H54 (cell line): ENCODE measurements around the gene SHBG.

Source experiments
- DNase-seq: peaks from one replicate; pipeline ENCODE4 v3.0.0; 2011; ENCODE audit warnings: low spot score, mixed read lengths; ENCODE audit not compliant: insufficient read length
- FAIRE-seq: peaks from 3 replicates; lab custom pipeline; 2011; peaks lifted over from hg19 to GRCh38; lab: Jason Lieb, UNC
- POLR2A ChIP-seq: IDR thresholded peaks from 2 replicates; pipeline ENCODE4 v1.6.1; 2011; ENCODE audit warnings: low read depth, mild to moderate bottlenecking, low read length

The SHBG gene, protein sequence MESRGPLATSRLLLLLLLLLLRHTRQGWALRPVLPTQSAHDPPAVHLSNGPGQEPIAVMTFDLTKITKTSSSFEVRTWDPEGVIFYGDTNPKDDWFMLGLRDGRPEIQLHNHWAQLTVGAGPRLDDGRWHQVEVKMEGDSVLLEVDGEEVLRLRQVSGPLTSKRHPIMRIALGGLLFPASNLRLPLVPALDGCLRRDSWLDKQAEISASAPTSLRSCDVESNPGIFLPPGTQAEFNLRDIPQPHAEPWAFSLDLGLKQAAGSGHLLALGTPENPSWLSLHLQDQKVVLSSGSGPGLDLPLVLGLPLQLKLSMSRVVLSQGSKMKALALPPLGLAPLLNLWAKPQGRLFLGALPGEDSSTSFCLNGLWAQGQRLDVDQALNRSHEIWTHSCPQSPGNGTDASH

DNA sequence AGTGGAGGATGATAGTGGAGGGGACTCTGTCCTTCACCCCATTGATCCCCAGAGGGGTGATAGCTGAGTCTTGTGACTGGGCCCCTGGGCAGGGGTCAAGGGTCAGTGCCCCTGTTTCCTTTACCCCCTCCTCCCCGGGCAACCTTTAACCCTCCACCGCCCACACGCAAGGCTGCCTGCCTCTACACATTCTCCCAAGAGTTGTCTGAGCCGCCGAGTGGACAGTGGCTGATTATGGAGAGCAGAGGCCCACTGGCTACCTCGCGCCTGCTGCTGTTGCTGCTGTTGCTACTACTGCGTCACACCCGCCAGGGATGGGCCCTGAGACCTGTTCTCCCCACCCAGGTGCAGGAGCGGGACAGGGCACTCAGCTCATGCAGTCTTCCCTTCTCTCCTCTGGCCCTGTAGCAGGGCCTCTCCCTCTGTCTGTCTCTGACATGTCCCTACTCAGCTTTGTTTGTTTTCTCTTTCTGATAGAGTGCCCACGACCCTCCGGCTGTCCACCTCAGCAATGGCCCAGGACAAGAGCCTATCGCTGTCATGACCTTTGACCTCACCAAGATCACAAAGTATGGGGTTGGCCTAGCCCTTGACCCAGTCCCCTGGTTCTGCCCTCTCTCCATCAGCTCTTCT is at the start of gene SHBG:
SHBG (plus strand) TSS at position 197 of the 633 bp plus-strand sequence; CDS start at position 235, 38 bp downstream.
- no peak for DNase-seq
- no peak for TF ChIP-seq POLR2A
- FAIRE-seq = no peak

DNA sequence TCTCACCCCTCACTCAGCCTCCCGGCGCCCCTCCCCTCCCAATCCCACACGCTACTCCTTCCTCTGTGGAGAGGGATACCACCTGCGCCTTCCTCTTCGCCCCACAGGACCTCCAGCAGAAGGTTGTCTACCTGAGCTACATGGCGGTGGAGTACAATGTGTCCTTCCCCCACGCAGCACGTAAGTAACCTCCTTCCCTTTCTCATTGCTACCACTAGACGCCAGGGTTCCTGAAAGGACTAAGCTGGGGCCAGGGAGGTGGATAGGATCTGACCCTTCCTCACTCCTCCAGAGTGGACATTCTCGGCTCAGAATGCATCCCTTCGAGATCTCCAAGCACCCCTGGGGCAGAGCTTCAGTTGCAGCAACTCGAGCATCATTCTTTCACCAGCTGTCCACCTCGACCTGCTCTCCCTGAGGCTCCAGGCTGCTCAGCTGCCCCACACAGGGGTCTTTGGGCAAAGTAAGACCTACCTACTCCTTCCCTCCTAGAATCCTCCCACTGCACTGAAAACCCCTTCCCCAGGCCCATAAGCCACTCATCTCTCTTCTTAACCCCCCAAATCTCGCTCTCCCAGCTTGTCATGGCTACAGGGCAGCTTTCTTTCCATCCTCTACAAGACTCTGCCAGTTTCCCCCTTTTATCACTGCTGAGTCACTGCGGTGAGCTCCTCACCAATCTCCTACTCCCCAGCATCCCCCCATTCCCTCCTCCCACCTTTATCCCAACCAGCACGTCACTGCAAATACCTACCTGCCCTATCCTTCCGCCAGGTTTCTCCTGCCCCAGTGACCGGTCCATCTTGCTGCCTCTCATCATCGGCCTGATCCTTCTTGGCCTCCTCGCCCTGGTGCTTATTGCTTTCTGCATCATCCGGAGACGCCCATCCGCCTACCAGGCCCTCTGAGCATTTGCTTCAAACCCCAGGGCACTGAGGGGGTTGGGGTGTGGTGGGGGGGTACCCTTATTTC is 49.0 kb upstream of the SHBG start:
- TF ChIP-seq POLR2A = 0 out of 2 replicates have a peak, but pooled peaks have one; percentile 12
- FAIRE-seq = no peak

DNA sequence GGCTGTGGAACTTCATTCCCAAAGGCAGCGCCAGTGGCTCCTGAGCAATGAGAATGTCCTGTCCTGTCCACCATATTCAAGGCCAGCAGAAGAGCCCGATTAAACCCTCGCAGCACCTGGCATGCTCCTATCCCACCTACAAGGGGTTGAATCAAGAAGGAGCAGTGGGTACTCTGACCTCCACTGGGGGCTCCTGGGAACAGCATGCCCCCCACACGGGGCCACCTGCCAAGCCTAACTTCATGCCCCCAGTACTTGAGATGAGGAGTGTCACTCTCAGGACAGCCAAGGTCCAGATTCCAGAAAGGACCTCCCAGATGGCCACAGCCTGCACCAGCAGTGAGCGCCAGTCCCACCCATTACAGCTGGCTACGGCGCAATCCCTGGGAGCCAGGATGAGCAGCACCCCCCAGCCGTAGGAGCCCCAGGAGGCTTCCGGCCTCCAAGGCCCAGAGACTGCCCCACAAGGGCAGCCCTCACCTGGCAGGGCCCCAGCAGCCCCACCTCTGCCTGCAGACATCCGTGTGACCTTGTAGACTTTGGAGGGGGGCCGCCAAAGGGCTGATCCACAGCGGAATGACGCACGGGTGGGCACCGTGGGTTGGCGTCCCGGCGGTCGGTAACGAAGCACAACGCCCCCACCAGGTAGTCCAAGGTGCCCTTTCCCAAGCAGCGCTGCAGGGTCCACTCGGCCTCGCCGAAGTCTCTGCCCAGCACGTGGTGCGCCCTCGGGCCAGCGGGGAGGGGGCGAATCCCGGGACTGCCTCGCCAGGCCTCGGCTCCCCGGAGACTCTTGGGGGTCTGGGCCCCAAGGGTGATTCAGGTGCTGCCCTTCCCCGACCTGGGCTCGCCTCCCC is 47.3 kb upstream of the SHBG start:
- no peak for TF ChIP-seq POLR2A
- FAIRE-seq (no peak), DNase-seq (no peak)

More for the DNA sequence above, 49.0 kb upstream of the SHBG start:
- DNase-seq = no peak

- DNase-seq (no peak), FAIRE-seq (no peak)
- TF ChIP-seq POLR2A = peak; percentile 72; the same call in 1 of the 2 replicates
These were observed 46.5 kb upstream of the SHBG start, which contains the start of gene MPDU1 for GRCh38 chr17:7583253-7584109. Gene MPDU1 (plus strand): TSS chr17:7583852. CDS start chr17:7583863, 11 bp downstream.

- DNase-seq (no peak), FAIRE-seq (no peak)
- TF ChIP-seq POLR2A = no peak
These were observed 43.1 kb upstream of the SHBG start for GRCh38 chr17:7586673-7587419.

DNA sequence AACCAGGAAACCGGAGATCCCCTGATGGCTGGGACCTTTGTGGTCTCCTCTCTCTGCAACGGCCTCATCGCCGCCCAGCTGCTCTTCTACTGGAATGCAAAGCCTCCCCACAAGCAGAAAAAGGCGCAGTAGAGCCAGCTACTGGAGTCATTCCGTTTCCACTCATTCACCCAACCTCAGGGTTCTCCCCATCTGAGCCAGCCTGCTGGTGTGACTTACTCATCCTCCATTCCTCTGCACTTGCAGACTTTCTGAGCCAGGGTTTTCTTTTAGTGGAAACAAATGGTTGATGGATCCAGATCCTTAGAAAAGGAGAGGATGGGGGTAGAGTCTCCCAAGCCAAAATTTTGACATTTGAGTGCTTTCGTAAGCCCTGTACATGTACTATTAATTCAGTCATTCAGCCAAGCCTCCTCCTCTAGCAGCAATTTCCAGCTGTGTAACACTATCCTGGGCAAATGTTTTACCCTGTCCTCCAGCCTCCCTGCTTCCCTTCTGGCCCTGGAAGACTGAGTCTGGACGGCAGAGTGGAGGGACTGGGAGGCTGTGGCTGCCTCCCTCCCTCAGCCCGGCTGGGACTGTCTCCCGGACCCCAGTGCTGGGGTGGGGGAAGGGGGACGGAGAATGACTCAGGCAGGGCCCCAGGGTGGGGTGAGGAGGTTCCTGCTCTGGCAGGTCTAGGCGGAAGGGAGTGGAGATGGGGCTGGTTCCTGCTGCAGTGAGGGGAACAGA is 42.3 kb upstream of the SHBG start:
- no peak for TF ChIP-seq POLR2A
- FAIRE-seq (no peak), DNase-seq (peak; percentile 64)

DNA sequence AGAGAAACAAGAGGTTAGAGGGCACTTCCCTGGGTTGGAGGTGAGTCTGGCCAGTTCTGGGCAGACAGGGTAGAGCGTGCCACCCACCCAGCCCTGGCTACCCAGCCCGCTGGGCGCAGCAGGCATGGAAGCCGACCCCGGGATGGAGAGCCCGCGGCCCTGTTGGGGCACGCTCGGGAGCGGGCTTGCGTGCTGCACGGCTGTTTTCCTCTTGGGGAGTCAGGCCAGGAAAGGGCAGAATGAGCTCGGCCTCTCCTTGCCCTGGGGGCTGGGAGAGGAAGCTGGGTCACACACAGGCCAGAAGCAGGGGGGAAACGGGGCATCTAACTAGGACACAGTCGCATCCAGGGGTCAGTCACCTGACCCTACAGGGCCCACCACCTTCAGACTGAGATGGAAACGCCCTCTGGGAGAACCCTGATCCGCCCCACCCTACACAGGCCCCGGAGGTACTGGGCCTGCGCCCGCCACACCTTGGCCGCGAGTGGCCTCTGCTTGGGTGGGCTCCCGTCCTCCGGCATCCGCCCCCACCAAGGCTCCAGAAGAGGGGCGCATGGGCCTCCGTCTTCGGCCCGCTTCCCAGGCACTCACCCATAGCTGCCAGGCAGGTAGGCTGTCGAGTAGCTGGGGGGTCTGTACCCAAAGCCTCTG is 41.3 kb upstream of the SHBG start:
- FAIRE-seq = no peak
- TF ChIP-seq POLR2A = no peak
- no peak for DNase-seq

DNA sequence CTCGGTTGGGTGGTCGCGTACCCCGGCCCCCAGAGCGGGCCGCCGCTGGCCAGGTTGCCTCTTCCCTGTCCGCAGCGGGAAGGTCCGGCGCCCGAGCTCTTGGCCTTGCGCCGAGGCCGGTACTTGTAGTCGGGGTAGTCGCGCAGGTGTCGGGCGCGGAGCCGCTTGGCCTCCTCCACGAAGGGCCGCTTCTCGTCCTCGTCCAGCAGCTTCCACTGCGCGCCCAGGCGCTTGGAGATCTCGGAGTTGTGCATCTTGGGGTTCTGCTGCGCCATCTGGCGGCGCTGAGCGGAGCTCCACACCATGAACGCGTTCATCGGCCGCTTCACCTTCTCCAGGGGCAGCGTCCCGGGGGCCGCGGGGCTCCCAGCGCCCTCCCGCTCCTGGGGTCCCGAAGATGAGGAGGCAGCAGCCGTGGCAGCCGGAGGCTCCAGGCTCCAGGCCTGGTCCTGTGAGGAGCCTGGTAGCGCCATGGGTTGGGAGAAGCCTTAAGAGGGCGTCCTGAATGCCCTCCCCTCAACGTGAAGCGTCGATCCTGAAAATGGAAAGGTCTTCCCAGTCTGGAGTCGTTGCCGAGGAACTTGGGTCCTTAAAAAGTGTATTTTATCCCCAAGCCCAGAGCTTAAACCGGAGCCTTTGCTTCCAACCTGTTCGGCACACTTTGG is 40.6 kb upstream of the SHBG start:
- no peak for FAIRE-seq
- TF ChIP-seq POLR2A = no peak
- no peak for DNase-seq

DNA sequence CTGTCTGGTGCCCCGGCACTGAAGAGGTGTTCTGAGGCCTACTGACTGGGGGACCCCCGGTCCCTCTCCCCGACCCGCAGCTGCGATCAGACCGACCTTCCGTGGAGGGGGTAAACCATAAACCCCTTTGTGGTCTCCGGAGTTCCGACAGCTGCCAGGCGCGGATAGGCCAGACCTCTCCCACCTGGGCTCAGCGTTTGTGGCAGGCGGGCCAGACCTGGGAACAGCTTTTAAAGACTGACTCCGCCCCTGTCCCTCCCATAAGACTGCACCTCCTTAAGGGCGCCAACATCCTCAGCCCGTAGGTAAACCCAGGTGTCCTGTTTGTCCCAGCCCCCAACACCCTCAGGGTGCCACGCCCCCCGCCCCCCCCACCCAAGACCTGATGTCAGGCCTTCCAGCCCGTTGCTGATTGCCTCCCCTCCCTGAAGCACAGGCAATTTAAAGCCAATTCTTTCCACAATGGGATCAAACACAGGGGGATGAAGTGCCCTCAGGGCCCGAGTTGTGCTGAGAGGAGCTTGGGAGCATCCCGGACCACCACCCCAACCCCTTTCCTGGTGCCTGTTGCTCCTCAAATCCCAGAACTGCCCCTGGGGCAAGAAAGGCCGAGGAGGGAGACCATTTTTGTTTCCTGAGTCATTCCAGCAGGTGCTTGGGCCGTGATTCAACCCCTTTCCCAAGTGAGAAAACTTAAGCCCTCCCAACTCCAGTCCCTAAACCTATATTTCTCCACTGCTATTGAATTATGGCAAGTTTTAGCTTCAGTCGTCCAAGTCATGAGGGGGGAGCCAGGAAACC is 39.8 kb upstream of the SHBG start, which contains the start of gene SOX15:
SOX15 (minus strand) TSS at position 204 of the 801 bp plus-strand sequence. CDS start 418 bp downstream, outside the sequence.
- no peak for TF ChIP-seq POLR2A
- DNase-seq (peak; percentile 55), FAIRE-seq (no peak)
